ENCODE results near the gene FAM13A.

- TF ChIP-seq CTCF (IDR thresholded peaks at IDR 0.05) (no peak), POLR2A (IDR thresholded peaks at IDR 0.05) (no peak)
These were observed 67.0 kb downstream of the FAM13A start for GRCh38 chr4:88989990-88990389.
